SK-N-SH (cell line): ENCODE results near the gene COL10A1. TPM values are rescaled to one million over a fixed set of nuclear protein-coding genes. Genes with fewer than 3 reads are reported as not detected.
A peak's percentile ranks its signal among the peaks of the same experiment; 100 is the strongest.

Experiments used
- CTCF ChIA-PET: fragments of 300-600, 350-600 bp; formaldehyde crosslinking; extraction: SDS; loops from one replicate; lab custom pipeline; 2021; lab: Yijun Ruan, JAX
- POLR2A ChIA-PET: fragments of 350-600 bp; sonication (Branson Sonifier 250); formaldehyde crosslinking; extraction: SDS; loops from one replicate; lab custom pipeline; 2020; ENCODE audit warnings: antibody characterized with exemption, inconsistent platforms; lab: Yijun Ruan, JAX
- DNase-seq: peaks from one replicate; pipeline ENCODE4 v3.0.0; 2012
- H2AFZ ChIP-seq: fragments of 200-600 bp; sonication (generic); 2 replicates; pipeline ENCODE4 v1.8.1; 2016; ENCODE audit warnings: antibody characterized with exemption, mild to moderate bottlenecking, low read depth
- H3F3A ChIP-seq: fragments of 200-600 bp; sonication (generic); replicated peaks from 2 replicates; pipeline ENCODE3; 2016; ENCODE audit warnings: antibody characterized with exemption, mild to moderate bottlenecking; ENCODE audit not compliant: insufficient read depth
- H3K27ac ChIP-seq, 2 experiments: fragments of 200-500 bp in 1 of 2; fragments of 200-600 bp in 1 of 2; sonication (Bioruptor generic) in 1 of 2; sonication (generic), shearing (Covaris generic) in 1 of 2; 2 replicates each; pipeline versions ENCODE4 v1.5.1 to v1.6.1; 2014 to 2016; ENCODE audit warnings: low read depth in 2 of 2, inconsistent platforms in 1 of 2, low read length in 1 of 2, mild to moderate bottlenecking in 1 of 2, mixed read lengths in 1 of 2
- H3K27me3 ChIP-seq: fragments of 200-600 bp; sonication (generic), shearing (Covaris generic); 2 replicates; pipeline ENCODE4 v1.6.1; 2016; ENCODE audit warnings: mixed run types; ENCODE audit not compliant: insufficient read depth
- H3K36me3 ChIP-seq, 2 experiments: fragments of 200-500 bp in 1 of 2; fragments of 200-600 bp in 1 of 2; sonication (Bioruptor generic) in 1 of 2; sonication (generic) in 1 of 2; replicated peaks in 1 of 2; 2 replicates each; pipeline versions ENCODE3 to v1.5.1; 2014 to 2016; ENCODE audit warnings: low read length in 1 of 2, mild to moderate bottlenecking in 1 of 2; ENCODE audit not compliant: insufficient read depth in 2 of 2, control insufficient read depth in 1 of 2
- H3K4me1 ChIP-seq, 2 experiments: fragments of 200-500 bp in 1 of 2; fragments of 200-600 bp in 1 of 2; sonication (Bioruptor generic) in 1 of 2; sonication (generic), shearing (Covaris generic) in 1 of 2; 2 replicates each; pipeline versions ENCODE4 v1.5.1 to v1.6.1; 2014 to 2016; ENCODE audit warnings: low read depth in 1 of 2, low read length in 1 of 2, mixed run types in 1 of 2; ENCODE audit not compliant: insufficient read depth in 2 of 2, control insufficient read depth in 1 of 2
- H3K4me2 ChIP-seq: fragments of 200-600 bp; sonication (generic), shearing (Covaris generic); 2 replicates; pipeline ENCODE4 v1.6.1; 2017; ENCODE audit warnings: mixed run types
- H3K4me3 ChIP-seq, 2 experiments: fragments of 200-500 bp in 1 of 2; fragments of 200-600 bp in 1 of 2; sonication (Bioruptor generic) in 1 of 2; sonication (generic), shearing (Covaris generic) in 1 of 2; 2 replicates each; pipeline versions ENCODE4 v1.5.1 to v1.8.1; 2014 to 2016; ENCODE audit warnings: low read depth in 2 of 2, inconsistent platforms in 1 of 2, low read length in 1 of 2, mild to moderate bottlenecking in 1 of 2, mixed read lengths in 1 of 2, moderate library complexity in 1 of 2
- H3K79me2 ChIP-seq: fragments of 200-600 bp; sonication (generic); 2 replicates; pipeline ENCODE4 v1.8.1; 2017; ENCODE audit warnings: mild to moderate bottlenecking; ENCODE audit not compliant: insufficient read depth
- H3K9ac ChIP-seq: fragments of 200-600 bp; sonication (generic); 2 replicates; pipeline ENCODE4 v1.6.1; 2017; ENCODE audit warnings: mixed run types
- H3K9me2 ChIP-seq: fragments of 200-600 bp; sonication (generic); 2 replicates; pipeline ENCODE4 v1.6.1; 2017; ENCODE audit warnings: mixed run types
- H3K9me3 ChIP-seq: fragments of 200-600 bp; sonication (generic); 2 replicates; pipeline ENCODE4 v1.6.1; 2017; ENCODE audit warnings: mixed run types, mild to moderate bottlenecking, moderate library complexity
- H4K20me1 ChIP-seq: fragments of 200-600 bp; sonication (generic); 2 replicates; pipeline ENCODE4 v1.6.1; 2017; ENCODE audit warnings: mild to moderate bottlenecking, mixed run types; ENCODE audit not compliant: insufficient read depth
- EZH2phosphoT487 ChIP-seq: fragments of 200-600 bp; sonication (generic); IDR thresholded peaks from 2 replicates; pipeline ENCODE4 v1.6.1; 2017; ENCODE audit warnings: low read depth, mixed run types, mild to moderate bottlenecking, antibody characterized with exemption, moderate library complexity, borderline replicate concordance
- FOSL2 ChIP-seq: IDR thresholded peaks from 2 replicates; pipeline ENCODE4 v1.4.0; 2012; ENCODE audit warnings: low read depth, mild to moderate bottlenecking, moderate library complexity, borderline replicate concordance
- GABPA ChIP-seq: IDR thresholded peaks from 2 replicates; pipeline ENCODE4 v1.4.0; 2012; ENCODE audit warnings: low read depth, mild to moderate bottlenecking
- GATA2 ChIP-seq: sonication (generic); formaldehyde crosslinking; IDR thresholded peaks from 2 replicates; pipeline ENCODE4 v1.5.0; 2020; ENCODE audit warnings: mild to moderate bottlenecking, missing genetic modification reagents
- JUND ChIP-seq: IDR thresholded peaks from 2 replicates; pipeline ENCODE4 v1.4.0; 2012
- MXI1 ChIP-seq: IDR thresholded peaks from 2 replicates; pipeline ENCODE4 v1.6.1; 2012; ENCODE audit warnings: mild to moderate bottlenecking, low read depth, low read length, improper control_type of control experiment
- NRF1 ChIP-seq: IDR thresholded peaks from 2 replicates; pipeline ENCODE4 v1.6.1; 2012; ENCODE audit warnings: low read depth, mild to moderate bottlenecking, low read length
- POLR2AphosphoS5 ChIP-seq: IDR thresholded peaks from 2 replicates; pipeline ENCODE4 v1.6.1; 2012; ENCODE audit warnings: low read depth, low read length
- RAD21 ChIP-seq: IDR thresholded peaks from 2 replicates; pipeline ENCODE4 v1.6.1; 2012; ENCODE audit warnings: mild to moderate bottlenecking, low read length
- WGBS: methylation state at CpG from one replicate; pipeline ENCODE4 v1.1.6; 2017; ENCODE audit warnings: low lambda C conversion rate; 5-methylcytosine and 5-hydroxymethylcytosine counted together
- polyA plus RNA-seq, 3 experiments: library from polyadenylated mRNA; depleted of rRNA; stranded (reverse); fragments of >200 nt; gene quantifications; 2 replicates each; pipeline ENCODE4 v1.2.3, GENCODE V29; 2012
- TF ChIP-seq, protein P1 (sequence below): fragments of 200-600 bp; sonication (generic); IDR thresholded peaks from 2 replicates; pipeline ENCODE4 v1.6.1; 2017; ENCODE audit warnings: antibody characterized with exemption, mild to moderate bottlenecking, moderate library complexity
- TF ChIP-seq, protein P2 (sequence below): fragments of 150-350 bp; IDR thresholded peaks from 2 replicates; pipeline ENCODE4 v1.6.1; 2017; ENCODE audit warnings: antibody characterized with exemption, low read length, low read depth, borderline replicate concordance
- TF ChIP-seq, protein P3 (sequence below): IDR thresholded peaks from 2 replicates; pipeline ENCODE4 v1.4.0; 2012; ENCODE audit warnings: low read depth, borderline replicate concordance

COL10A1 gene
- polyA plus RNA-seq, 1 of the 3 experiments (the other 2 are of a cell fraction), result 5.1 TPM

DNA sequence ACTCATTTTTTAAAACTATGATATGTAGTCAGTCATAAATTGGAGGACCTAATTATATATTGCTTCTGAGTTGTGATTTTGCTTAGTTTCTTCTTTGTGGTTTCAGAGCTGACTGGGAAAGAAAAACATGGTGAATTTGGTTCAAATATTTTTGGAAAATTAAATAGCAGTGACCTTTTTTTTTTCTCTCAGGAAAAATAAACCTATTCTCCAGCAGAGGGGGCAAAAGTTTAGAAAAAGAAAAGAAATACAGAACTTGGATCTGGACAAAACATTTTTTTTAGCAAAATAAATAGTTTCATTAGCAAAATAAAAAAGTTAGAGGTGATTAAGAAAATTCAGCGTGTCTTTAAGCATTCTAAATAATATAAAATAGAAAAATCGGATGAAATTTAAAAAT, 10.2 kb downstream of the COL10A1 start:
- POLR2A ChIA-PET, result no interaction called here
- Histone ChIP-seq H3K4me2 (no peak overlapping the region), H3K27ac (no peak overlapping the region), H3K4me3 (no peak overlapping the region), H3K9me3 (no peaks in the 10 kb centered on the region), H3K9ac (no peak overlapping the region), H3F3A (peaks cover 5% of the 10 kb centered on the region), H3K27me3 (no peaks in the 10 kb centered on the region), H3K4me1 (no peaks in the 10 kb centered on the region; a peak in 1 of 4 replicates), H3K79me2 (no peaks in the 10 kb centered on the region), H4K20me1 (no peaks in the 10 kb centered on the region), H3K36me3 (peaks cover 19 to 55% of the 10 kb centered on the region in 2 experiments), H3K9me2 (no peaks in the 10 kb centered on the region), H2AFZ (no peak overlapping the region)
- 83% methylated on average over 2 of the region's 2 CpGs for WGBS
- no peak for DNase-seq
- TF ChIP-seq GATA2 (CRISPR knock-in tag) (no peak), RAD21 (peak; percentile 45)
- TF ChIP-seq, protein P1, sequence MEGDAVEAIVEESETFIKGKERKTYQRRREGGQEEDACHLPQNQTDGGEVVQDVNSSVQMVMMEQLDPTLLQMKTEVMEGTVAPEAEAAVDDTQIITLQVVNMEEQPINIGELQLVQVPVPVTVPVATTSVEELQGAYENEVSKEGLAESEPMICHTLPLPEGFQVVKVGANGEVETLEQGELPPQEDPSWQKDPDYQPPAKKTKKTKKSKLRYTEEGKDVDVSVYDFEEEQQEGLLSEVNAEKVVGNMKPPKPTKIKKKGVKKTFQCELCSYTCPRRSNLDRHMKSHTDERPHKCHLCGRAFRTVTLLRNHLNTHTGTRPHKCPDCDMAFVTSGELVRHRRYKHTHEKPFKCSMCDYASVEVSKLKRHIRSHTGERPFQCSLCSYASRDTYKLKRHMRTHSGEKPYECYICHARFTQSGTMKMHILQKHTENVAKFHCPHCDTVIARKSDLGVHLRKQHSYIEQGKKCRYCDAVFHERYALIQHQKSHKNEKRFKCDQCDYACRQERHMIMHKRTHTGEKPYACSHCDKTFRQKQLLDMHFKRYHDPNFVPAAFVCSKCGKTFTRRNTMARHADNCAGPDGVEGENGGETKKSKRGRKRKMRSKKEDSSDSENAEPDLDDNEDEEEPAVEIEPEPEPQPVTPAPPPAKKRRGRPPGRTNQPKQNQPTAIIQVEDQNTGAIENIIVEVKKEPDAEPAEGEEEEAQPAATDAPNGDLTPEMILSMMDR, result peak; percentile 70
- CTCF ChIA-PET, result interaction anchor here (0.6 to 1.2 kb wide), 6 partner anchors 8 to 447 kb away, joined by 3 to 4 read pairs (median 3); partner anchors contain the start of gene NT5DC1

DNA sequence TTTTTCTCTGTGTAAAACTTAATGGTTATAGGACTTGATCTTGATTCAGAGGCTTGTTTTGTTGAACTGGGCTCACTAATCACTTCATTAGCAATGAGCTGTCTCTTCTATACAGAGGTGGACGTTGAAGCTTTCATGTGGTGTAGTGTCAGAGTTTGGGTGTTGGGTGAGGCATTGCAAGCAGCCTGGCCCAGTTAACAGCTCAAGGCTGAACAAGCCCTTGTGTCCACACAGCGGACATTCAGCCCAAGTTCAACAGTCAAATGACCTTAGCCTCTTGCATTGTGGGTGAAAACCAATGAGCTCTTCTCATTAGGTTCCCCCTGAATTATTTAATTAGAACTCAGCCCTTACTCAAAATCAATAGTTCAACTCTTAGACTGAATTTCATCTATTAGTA, 12.5 kb downstream of the COL10A1 start:
- H3K9ac ChIP-seq, result no peak overlapping the region
- peaks cover 5% of the 10 kb centered on the region for H3F3A ChIP-seq
- TF ChIP-seq MXI1, result no peak
- TF ChIP-seq RAD21, result no peak
- TF ChIP-seq, protein P2, sequence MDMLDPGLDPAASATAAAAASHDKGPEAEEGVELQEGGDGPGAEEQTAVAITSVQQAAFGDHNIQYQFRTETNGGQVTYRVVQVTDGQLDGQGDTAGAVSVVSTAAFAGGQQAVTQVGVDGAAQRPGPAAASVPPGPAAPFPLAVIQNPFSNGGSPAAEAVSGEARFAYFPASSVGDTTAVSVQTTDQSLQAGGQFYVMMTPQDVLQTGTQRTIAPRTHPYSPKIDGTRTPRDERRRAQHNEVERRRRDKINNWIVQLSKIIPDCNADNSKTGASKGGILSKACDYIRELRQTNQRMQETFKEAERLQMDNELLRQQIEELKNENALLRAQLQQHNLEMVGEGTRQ, result no peak
- no peak for TF ChIP-seq FOSL2
- TF ChIP-seq, protein P3, sequence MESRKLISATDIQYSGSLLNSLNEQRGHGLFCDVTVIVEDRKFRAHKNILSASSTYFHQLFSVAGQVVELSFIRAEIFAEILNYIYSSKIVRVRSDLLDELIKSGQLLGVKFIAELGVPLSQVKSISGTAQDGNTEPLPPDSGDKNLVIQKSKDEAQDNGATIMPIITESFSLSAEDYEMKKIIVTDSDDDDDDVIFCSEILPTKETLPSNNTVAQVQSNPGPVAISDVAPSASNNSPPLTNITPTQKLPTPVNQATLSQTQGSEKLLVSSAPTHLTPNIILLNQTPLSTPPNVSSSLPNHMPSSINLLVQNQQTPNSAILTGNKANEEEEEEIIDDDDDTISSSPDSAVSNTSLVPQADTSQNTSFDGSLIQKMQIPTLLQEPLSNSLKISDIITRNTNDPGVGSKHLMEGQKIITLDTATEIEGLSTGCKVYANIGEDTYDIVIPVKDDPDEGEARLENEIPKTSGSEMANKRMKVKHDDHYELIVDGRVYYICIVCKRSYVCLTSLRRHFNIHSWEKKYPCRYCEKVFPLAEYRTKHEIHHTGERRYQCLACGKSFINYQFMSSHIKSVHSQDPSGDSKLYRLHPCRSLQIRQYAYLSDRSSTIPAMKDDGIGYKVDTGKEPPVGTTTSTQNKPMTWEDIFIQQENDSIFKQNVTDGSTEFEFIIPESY, result no peak
- TF ChIP-seq JUND, result no peak
- no peak for TF ChIP-seq POLR2AphosphoS5
- TF ChIP-seq NRF1, result no peak
- no peak for TF ChIP-seq EZH2phosphoT487
- no peak for TF ChIP-seq GABPA
- no peaks in the 10 kb centered on the region for H3K9me3 ChIP-seq
- H2AFZ ChIP-seq, result no peak overlapping the region
- H3K4me1 ChIP-seq, result peaks cover 0 to 5% of the 10 kb centered on the region in 2 experiments; a peak in 2 of 4 replicates
- no peaks in the 10 kb centered on the region for H3K79me2 ChIP-seq
- no peaks in the 10 kb centered on the region for H3K27me3 ChIP-seq
- H3K9me2 ChIP-seq, result no peaks in the 10 kb centered on the region
- H3K36me3 ChIP-seq, result peaks cover 15 to 69% of the 10 kb centered on the region in 2 experiments
- H3K27ac ChIP-seq, result no peak overlapping the region
- CTCF ChIA-PET, result interaction anchor here (0.9 to 2.4 kb wide), 3 partner anchors 9 to 12 kb away, joined by 5 to 16 read pairs (median 16); partner anchors contain the start of gene NT5DC1
- no peak overlapping the region for H3K4me3 ChIP-seq
- no peaks in the 10 kb centered on the region for H4K20me1 ChIP-seq
- no peak for DNase-seq
- WGBS, result 76% methylated on average over 2 of the region's 2 CpGs
- POLR2A ChIA-PET, result interaction anchor here (0.8 kb wide), 1 partner anchor 12 kb away, joined by 3 read pairs; no protein-coding TSS in a partner anchor
- H3K4me2 ChIP-seq, result no peak overlapping the region
